PC-9 (cell line): ENCODE measurements around the gene EEIG2. TPM values are rescaled to one million over a fixed set of nuclear protein-coding genes. Genes with fewer than 3 reads are reported as not detected.

Source experiments
- BruUV-seq: library from RNA; stranded (reverse); fragments of 400-500 nt; replicated peaks from 2 replicates; lab custom pipeline; 2021; lab: Mats Ljungman, UMichigan
- CTCF ChIA-PET: fragments of 300-600 bp; sonication (Branson Sonifier 250); formaldehyde crosslinking; loops from one replicate; lab custom pipeline; 2022; ENCODE audit warnings: antibody characterized with exemption; lab: Charles Lee
- POLR2A ChIA-PET: fragments of 300-600 bp; sonication (Branson Sonifier 250); formaldehyde crosslinking; loops from one replicate; lab custom pipeline; 2022; ENCODE audit warnings: antibody characterized with exemption; ENCODE audit not compliant: unreplicated experiment; lab: Charles Lee
- DNase-seq, 2 experiments: peaks; one replicate each; pipeline versions ENCODE4 v3.0.0 to v3.0.0-alpha.2; 2015 to 2022; ENCODE audit warnings: mixed read lengths in 1 of 2
- H2AFZ ChIP-seq: fragments of 200-600 bp; sonication (generic); 2 replicates; pipeline ENCODE4 v1.8.1; 2017; ENCODE audit warnings: antibody characterized with exemption
- H3F3A ChIP-seq: fragments of 200-600 bp; sonication (generic); 2 replicates; pipeline ENCODE4 v1.8.1; 2017; ENCODE audit warnings: antibody characterized with exemption, mild to moderate bottlenecking, low read depth; ENCODE audit not compliant: insufficient read depth
- H3K27ac ChIP-seq: fragments of 200-600 bp; sonication (generic); 2 replicates; pipeline ENCODE4 v1.6.1; 2016; ENCODE audit warnings: mixed run types
- H3K27me3 ChIP-seq: fragments of 200-600 bp; sonication (generic); 2 replicates; pipeline ENCODE4 v1.6.1; 2016; ENCODE audit warnings: low read depth, mixed run types; ENCODE audit not compliant: insufficient read depth
- H3K36me3 ChIP-seq: fragments of 200-600 bp; sonication (generic); 2 replicates; pipeline ENCODE4 v1.6.1; 2016; ENCODE audit warnings: low read depth, mixed run types
- H3K4me1 ChIP-seq: fragments of 200-600 bp; sonication (generic); replicated peaks from 2 replicates; pipeline ENCODE4 v1.6.1; 2016; ENCODE audit warnings: mixed run types; ENCODE audit not compliant: insufficient read depth
- H3K4me2 ChIP-seq: fragments of 200-600 bp; sonication (generic); 2 replicates; pipeline ENCODE4 v1.6.1; 2017; ENCODE audit warnings: mixed run types
- H3K4me3 ChIP-seq: fragments of 200-600 bp; sonication (generic); 2 replicates; pipeline ENCODE4 v1.6.1; 2016; ENCODE audit warnings: mixed run types
- H3K79me2 ChIP-seq: fragments of 200-600 bp; sonication (generic); 2 replicates; pipeline ENCODE4 v1.6.1; 2017; ENCODE audit warnings: low read depth, mixed run types
- H3K9me2 ChIP-seq: fragments of 200-600 bp; sonication (generic); 2 replicates; pipeline ENCODE4 v1.8.1; 2017; ENCODE audit warnings: mild to moderate bottlenecking; ENCODE audit not compliant: insufficient read depth
- H3K9me3 ChIP-seq: fragments of 200-600 bp; sonication (generic); 2 replicates; pipeline ENCODE4 v1.8.1; 2016; ENCODE audit warnings: low read depth; ENCODE audit not compliant: insufficient read depth
- H4K20me1 ChIP-seq: fragments of 200-600 bp; sonication (generic); 2 replicates; pipeline ENCODE4 v1.8.1; 2017; ENCODE audit not compliant: insufficient read depth
- EZH2 ChIP-seq: fragments of 200-600 bp; sonication (generic); IDR thresholded peaks from 2 replicates; pipeline ENCODE4 v1.8.0; 2017; ENCODE audit warnings: antibody characterized with exemption, low read depth
- intact Hi-C: fragments of 100-400 bp; cut with micrococcal nuclease; formaldehyde crosslinking; loops from one replicate; pipeline ENCODE4 v1.10.0; 2022; ENCODE audit not compliant: unreplicated experiment
- total RNA-seq: library from RNA; stranded (reverse); gene quantifications from 2 replicates; pipeline ENCODE4 v1.2.3, GENCODE V29; 2021
- TF ChIP-seq, protein P1 (sequence below): fragments of 200-600 bp; sonication (generic); conservative IDR thresholded peaks from 2 replicates; pipeline ENCODE4 v1.6.1; 2017; ENCODE audit warnings: mixed run types, antibody characterized with exemption, mild to moderate bottlenecking, moderate library complexity

EEIG2 gene
- total RNA-seq, 1 experiment from 2014 or later: 31.9 TPM

DNA sequence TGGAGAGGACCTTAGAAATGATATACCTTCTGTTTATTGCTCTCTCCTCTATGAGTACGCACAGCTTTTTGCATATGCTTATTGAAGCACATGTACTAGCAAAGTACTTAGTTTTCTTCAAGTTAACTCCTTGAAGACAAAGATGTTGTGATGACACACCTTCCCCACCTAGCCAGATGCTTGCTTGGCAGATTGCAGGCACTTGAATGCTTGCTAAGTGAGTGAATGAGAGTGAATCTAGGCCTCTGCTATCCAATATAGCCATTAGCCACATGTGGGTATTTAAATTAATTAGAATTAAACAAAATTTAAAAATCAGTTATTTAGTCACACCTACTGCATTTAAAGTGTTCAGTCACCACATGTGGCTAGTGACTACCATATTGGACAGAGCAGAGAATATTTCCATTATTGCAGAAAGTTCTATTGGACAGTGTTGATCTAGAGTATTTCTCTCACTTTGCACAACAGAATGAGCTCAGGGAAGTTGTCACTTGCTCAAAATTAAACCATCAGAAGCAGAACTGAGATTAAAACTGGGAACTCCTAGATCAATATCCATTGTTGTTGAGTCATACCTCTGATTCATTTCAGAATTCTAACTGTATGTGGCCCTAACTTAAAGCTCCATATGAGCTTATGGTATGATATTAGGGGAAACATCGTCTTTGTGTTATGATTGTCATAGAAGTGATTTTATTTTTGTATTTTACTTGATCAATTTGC lies 8.6 kb upstream of the EEIG2 start:
- ChIA-PET POLR2A (no interaction called here), CTCF (no interaction called here)
- H3K4me3 ChIP-seq: no peak overlapping the region
- H3K27ac ChIP-seq: no peak overlapping the region
- intact Hi-C loops: no loop called here
- H3K4me1 ChIP-seq: 0 out of 2 replicates have a peak, but pooled peaks cover 6% of the 10 kb centered on the region
- H2AFZ ChIP-seq: no peak overlapping the region
- H4K20me1 ChIP-seq: no peaks in the 10 kb centered on the region
- no peak for TF ChIP-seq EZH2
- TF ChIP-seq, protein P1, sequence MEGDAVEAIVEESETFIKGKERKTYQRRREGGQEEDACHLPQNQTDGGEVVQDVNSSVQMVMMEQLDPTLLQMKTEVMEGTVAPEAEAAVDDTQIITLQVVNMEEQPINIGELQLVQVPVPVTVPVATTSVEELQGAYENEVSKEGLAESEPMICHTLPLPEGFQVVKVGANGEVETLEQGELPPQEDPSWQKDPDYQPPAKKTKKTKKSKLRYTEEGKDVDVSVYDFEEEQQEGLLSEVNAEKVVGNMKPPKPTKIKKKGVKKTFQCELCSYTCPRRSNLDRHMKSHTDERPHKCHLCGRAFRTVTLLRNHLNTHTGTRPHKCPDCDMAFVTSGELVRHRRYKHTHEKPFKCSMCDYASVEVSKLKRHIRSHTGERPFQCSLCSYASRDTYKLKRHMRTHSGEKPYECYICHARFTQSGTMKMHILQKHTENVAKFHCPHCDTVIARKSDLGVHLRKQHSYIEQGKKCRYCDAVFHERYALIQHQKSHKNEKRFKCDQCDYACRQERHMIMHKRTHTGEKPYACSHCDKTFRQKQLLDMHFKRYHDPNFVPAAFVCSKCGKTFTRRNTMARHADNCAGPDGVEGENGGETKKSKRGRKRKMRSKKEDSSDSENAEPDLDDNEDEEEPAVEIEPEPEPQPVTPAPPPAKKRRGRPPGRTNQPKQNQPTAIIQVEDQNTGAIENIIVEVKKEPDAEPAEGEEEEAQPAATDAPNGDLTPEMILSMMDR: no peak
- H3K79me2 ChIP-seq: no peaks in the 10 kb centered on the region
- no peak for DNase-seq
- H3F3A ChIP-seq: no peaks in the 10 kb centered on the region
- no TSS peak for BruUV-seq
- no peaks in the 10 kb centered on the region for H3K9me2 ChIP-seq
- no peaks in the 10 kb centered on the region for H3K36me3 ChIP-seq
- H3K4me2 ChIP-seq: no peak overlapping the region
- no peaks in the 10 kb centered on the region for H3K27me3 ChIP-seq
- no peaks in the 10 kb centered on the region for H3K9me3 ChIP-seq

- POLR2A ChIA-PET: no interaction called here
- Histone ChIP-seq H3K27me3 (no peaks in the 10 kb centered on the region), H3K4me3 (no peak overlapping the region), H3F3A (no peaks in the 10 kb centered on the region), H3K27ac (no peak overlapping the region), H3K4me1 (0 out of 2 replicates have a peak, but pooled peaks cover 6% of the 10 kb centered on the region), H3K9me3 (no peaks in the 10 kb centered on the region), H3K36me3 (no peaks in the 10 kb centered on the region), H3K4me2 (no peak overlapping the region), H4K20me1 (no peaks in the 10 kb centered on the region), H3K79me2 (no peaks in the 10 kb centered on the region), H3K9me2 (no peaks in the 10 kb centered on the region), H2AFZ (no peak overlapping the region)
- TF ChIP-seq, protein P1: no peak
- TF ChIP-seq EZH2: no peak
- intact Hi-C loops: no loop called here
- no TSS peak for BruUV-seq
- CTCF ChIA-PET: no interaction called here
- DNase-seq: peak in 1 of 2 experiments; percentile 50
Observed at GRCh38 chr1:108553905-108554304, 6.0 kb upstream of the EEIG2 start.

DNA sequence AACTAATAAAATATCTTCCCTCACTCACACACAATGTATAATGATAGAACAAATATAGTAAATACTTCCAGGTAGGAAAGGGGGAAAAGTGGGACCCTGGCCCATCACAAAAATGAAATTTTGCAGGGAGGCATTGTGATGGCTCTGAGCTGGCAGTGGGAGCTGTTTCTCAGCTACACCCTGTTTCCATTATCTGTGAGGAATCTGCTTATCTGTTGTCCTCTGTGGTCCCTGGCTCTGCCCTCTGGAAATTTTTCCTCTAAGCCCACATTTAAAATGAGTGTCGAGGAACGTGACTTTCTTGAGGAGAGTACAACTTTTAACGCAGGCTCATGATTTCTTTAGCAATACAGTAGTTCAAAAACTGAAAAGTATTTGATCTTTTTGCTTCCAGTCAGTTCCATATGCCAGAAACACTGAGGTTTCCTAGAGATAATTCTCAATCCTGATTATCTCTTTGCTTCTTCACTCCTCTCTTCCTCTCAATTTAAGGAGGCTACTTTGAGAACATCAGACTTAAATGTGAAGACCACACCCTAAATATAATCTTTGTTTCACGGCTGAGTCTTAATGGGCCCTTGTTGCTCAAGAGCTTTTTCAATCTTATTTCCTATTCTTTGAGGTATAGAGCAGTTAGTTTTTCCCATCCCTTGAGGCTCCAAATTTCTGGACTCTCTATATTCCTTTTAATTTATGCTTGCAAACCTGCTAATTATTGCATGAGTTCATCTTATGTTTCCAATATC lies 5.0 kb upstream of the EEIG2 start:
- intact Hi-C loops: no loop called here
- no peak for DNase-seq
- Histone ChIP-seq H4K20me1 (no peaks in the 10 kb centered on the region), H3K4me1 (0 out of 2 replicates have a peak, but pooled peaks cover 11% of the 10 kb centered on the region), H3K4me3 (no peak overlapping the region), H3K36me3 (no peaks in the 10 kb centered on the region), H3K9me3 (no peaks in the 10 kb centered on the region), H3F3A (no peaks in the 10 kb centered on the region; the same call in 1 of the 2 replicates), H3K27me3 (no peaks in the 10 kb centered on the region), H2AFZ (no peak overlapping the region), H3K4me2 (no peak overlapping the region), H3K27ac (no peak overlapping the region), H3K79me2 (no peaks in the 10 kb centered on the region), H3K9me2 (no peaks in the 10 kb centered on the region)
- TF ChIP-seq EZH2: no peak
- TF ChIP-seq, protein P1: no peak
- ChIA-PET POLR2A (no interaction called here), CTCF (no interaction called here)
- no TSS peak for BruUV-seq
